ENCODE measurements around the gene EIF3A.

The EIF3A gene

DNA sequence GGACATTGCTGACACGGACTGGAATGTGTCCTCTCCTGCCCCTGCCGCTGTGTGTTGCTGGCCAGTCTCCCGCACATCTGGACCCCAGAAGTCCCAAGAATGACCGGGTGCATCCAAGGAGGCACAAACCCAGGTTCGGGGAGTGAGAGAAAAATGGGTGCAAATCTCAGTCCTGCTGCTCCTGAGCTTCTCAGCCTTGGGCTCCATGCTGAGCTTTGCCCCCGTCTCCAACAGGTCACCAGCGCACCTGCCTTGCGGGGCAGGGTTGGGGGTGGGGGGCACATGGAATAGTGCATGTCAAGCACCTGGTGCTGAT is 57.1 kb downstream of the EIF3A start:
- H3K9ac ChIP-seq (ENCODE audit: low read length) = no peak overlapping the region
- no peak overlapping the region for H3K4me3 ChIP-seq (ENCODE audit: low read depth in 1 of 2, low read length in 2 of 2)
- H3K9me3 ChIP-seq (ENCODE audit: low read length) = no peaks in the 10 kb centered on the region
- peaks cover 22% of the 10 kb centered on the region for H3K4me1 ChIP-seq (ENCODE audit: insufficient read depth, low read length)
- no peak overlapping the region for H3K27ac ChIP-seq (ENCODE audit: low read depth, low read length)
- no peaks in the 10 kb centered on the region for H3K36me3 ChIP-seq (ENCODE audit: insufficient read depth, low read length)
- H3K27me3 ChIP-seq (ENCODE audit: control insufficient read depth in 1 of 2, insufficient read depth in 2 of 2, low read length in 2 of 2) = no peaks in the 10 kb centered on the region

GRCh38 chr10:119022846-119023552 is 57.6 kb downstream of the EIF3A start:
- Histone ChIP-seq H3K4me3 (ENCODE audit: low read depth in 1 of 2, low read length in 2 of 2) (no peak overlapping the region), H3K4me1 (ENCODE audit: insufficient read depth, low read length) (peaks cover 22% of the 10 kb centered on the region), H3K27me3 (ENCODE audit: control insufficient read depth in 1 of 2, insufficient read depth in 2 of 2, low read length in 2 of 2) (no peaks in the 10 kb centered on the region), H3K36me3 (ENCODE audit: insufficient read depth, low read length) (no peaks in the 10 kb centered on the region), H3K9ac (ENCODE audit: low read length) (no peak overlapping the region), H3K9me3 (ENCODE audit: low read length) (no peaks in the 10 kb centered on the region), H3K27ac (ENCODE audit: low read depth, low read length) (no peak overlapping the region)

DNA sequence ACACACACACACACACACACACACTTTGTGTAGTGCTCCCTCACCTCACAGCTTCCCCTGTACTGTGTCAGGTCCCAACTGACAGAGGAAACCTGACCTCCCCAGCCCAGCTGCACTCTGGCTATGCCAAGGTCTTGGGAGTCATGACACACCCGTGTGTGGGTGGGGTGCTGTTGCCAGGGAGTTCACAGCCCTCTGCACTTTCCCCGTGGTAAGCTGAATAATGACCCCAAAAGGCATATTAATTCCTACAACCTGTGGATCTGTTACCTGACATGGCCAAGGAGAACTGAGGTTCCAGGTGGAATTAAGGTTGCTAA is 60.0 kb downstream of the EIF3A start:
- Histone ChIP-seq H3K4me1 (ENCODE audit: insufficient read depth, low read length) (peaks cover 7% of the 10 kb centered on the region), H3K9me3 (ENCODE audit: low read length) (no peaks in the 10 kb centered on the region), H3K27ac (ENCODE audit: low read depth, low read length) (no peak overlapping the region), H3K9ac (ENCODE audit: low read length) (no peak overlapping the region), H3K4me3 (ENCODE audit: low read depth in 1 of 2, low read length in 2 of 2) (no peak overlapping the region), H3K27me3 (ENCODE audit: control insufficient read depth in 1 of 2, insufficient read depth in 2 of 2, low read length in 2 of 2) (no peaks in the 10 kb centered on the region), H3K36me3 (ENCODE audit: insufficient read depth, low read length) (no peaks in the 10 kb centered on the region)

DNA sequence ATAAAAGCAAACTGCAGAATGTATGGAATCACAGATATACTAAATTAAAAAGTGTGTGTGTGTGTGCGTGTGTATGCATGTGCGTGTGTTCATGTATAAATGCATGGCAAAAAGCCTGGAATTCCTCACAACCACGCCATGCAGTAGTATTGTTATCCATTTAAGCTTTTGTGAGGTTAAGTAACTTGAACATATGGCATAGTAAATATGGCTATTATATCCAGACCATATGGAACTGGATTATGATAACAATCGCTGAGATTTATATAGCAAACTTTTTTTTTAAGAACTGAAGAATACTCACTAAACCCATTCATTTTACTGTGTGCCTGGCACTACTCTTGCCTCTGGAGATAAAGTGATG is 73.4 kb downstream of the EIF3A start:
- H3K9ac ChIP-seq (ENCODE audit: low read length) = no peak overlapping the region
- no peaks in the 10 kb centered on the region for H3K27me3 ChIP-seq (ENCODE audit: control insufficient read depth in 1 of 2, insufficient read depth in 2 of 2, low read length in 2 of 2)
- no peak overlapping the region for H3K4me3 ChIP-seq (ENCODE audit: low read depth in 1 of 2, low read length in 2 of 2)
- H3K9me3 ChIP-seq (ENCODE audit: low read length) = no peaks in the 10 kb centered on the region
- peaks cover 15% of the 10 kb centered on the region for H3K4me1 ChIP-seq (ENCODE audit: insufficient read depth, low read length)
- no peaks in the 10 kb centered on the region for H3K36me3 ChIP-seq (ENCODE audit: insufficient read depth, low read length)
- H3K27ac ChIP-seq (ENCODE audit: low read depth, low read length) = peak overlapping the region; percentile 14

DNA sequence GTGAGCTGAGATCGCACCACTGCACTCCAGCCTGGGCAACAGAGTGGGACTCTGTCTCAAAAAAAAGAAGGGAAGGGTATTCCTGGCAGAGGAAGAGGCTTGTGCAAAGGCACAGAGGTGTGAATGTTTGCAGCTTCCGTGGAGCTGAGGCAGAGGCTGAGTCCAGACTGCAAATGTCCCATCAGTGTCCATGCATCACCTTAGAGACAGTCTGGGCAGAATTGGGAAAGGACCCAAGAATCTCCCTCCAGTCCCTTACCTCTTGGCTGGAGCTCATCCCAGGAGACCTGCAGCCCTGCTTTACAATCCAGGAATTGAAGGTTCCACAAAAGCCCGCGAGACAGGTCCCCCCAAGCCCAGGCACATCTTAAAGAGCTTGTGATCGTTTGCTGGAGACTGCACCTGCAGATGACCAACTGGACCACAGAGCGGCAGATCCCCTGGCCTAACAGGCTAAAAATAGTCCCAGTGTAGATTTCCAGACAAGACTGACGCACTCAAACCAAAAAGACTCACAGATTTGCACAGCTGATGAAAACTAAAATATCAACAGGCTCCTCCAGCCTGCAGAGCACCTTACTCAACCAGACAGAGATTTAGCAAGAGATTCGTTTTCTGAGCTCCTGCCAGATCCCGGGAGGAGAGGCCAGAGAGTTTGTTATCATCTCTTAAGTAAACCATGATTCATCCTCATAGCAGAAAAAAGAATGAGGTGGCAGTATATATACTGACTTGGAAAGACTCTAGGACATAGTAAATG is 74.0 kb downstream of the EIF3A start:
- no peak overlapping the region for H3K4me3 ChIP-seq (ENCODE audit: low read depth in 1 of 2, low read length in 2 of 2)
- no peak overlapping the region for H3K9ac ChIP-seq (ENCODE audit: low read length)
- H3K9me3 ChIP-seq (ENCODE audit: low read length) = no peaks in the 10 kb centered on the region
- H3K27me3 ChIP-seq (ENCODE audit: control insufficient read depth in 1 of 2, insufficient read depth in 2 of 2, low read length in 2 of 2) = no peaks in the 10 kb centered on the region
- H3K4me1 ChIP-seq (ENCODE audit: insufficient read depth, low read length) = peaks cover 15% of the 10 kb centered on the region
- no peaks in the 10 kb centered on the region for H3K36me3 ChIP-seq (ENCODE audit: insufficient read depth, low read length)
- H3K27ac ChIP-seq (ENCODE audit: low read depth, low read length) = peak overlapping the region; percentile 27

- Histone ChIP-seq H3K9me3 (ENCODE audit: low read length) (no peaks in the 10 kb centered on the region), H3K36me3 (ENCODE audit: insufficient read depth, low read length) (no peaks in the 10 kb centered on the region), H3K9ac (ENCODE audit: low read length) (no peak overlapping the region), H3K27me3 (ENCODE audit: control insufficient read depth in 1 of 2, insufficient read depth in 2 of 2, low read length in 2 of 2) (no peaks in the 10 kb centered on the region), H3K27ac (ENCODE audit: low read depth, low read length) (no peak overlapping the region), H3K4me1 (ENCODE audit: insufficient read depth, low read length) (peaks cover 15% of the 10 kb centered on the region), H3K4me3 (ENCODE audit: low read depth in 1 of 2, low read length in 2 of 2) (no peak overlapping the region)
Measured at GRCh38 chr10:119005362-119006043, 75.1 kb downstream of the EIF3A start.

DNA sequence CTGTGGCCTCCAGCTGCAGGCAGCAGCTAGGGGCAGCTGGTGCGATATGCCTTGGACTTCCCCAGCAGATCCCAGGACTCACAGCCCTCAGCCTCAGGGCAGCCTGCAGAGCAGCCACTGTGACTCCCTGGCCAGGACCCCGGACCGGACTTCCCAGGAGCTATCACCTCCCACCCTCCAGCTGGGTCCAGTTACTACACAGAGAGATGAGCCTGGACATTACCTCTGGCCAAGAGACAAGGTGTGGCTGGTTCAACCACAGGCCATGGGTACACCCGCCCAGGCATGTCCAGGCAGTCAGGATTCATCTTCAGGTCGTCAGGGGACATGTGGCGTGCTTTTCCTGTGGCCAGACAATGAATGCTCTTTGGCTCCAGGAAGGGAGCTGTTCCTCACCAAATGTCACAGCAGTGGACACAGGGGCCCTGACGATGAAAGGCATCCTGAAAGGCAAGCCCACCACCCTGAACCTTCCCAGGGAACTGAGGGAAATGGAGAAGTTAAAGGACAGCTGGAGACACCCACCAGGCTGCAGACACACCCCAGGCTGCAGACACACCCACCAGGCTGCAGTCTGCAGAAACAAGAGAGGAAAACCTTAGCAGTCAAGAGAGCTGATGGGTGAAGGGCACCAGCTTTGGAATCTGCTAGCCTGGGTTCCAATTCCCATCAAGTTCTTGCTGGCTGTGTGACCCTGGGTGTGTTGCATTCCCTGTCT is 76.9 kb downstream of the EIF3A start:
- Histone ChIP-seq H3K4me1 (ENCODE audit: insufficient read depth, low read length) (peaks cover 15% of the 10 kb centered on the region), H3K9me3 (ENCODE audit: low read length) (no peaks in the 10 kb centered on the region), H3K27ac (ENCODE audit: low read depth, low read length) (no peak overlapping the region), H3K36me3 (ENCODE audit: insufficient read depth, low read length) (no peaks in the 10 kb centered on the region), H3K27me3 (ENCODE audit: control insufficient read depth in 1 of 2, insufficient read depth in 2 of 2, low read length in 2 of 2) (no peaks in the 10 kb centered on the region), H3K9ac (ENCODE audit: low read length) (no peak overlapping the region), H3K4me3 (ENCODE audit: low read depth in 1 of 2, low read length in 2 of 2) (no peak overlapping the region)

GRCh38 chr10:119001717-119002500 is 78.7 kb downstream of the EIF3A start:
- H3K4me3 ChIP-seq (ENCODE audit: low read depth in 1 of 2, low read length in 2 of 2) = no peak overlapping the region
- H3K27ac ChIP-seq (ENCODE audit: low read depth, low read length) = no peak overlapping the region
- H3K9ac ChIP-seq (ENCODE audit: low read length) = no peak overlapping the region
- no peaks in the 10 kb centered on the region for H3K9me3 ChIP-seq (ENCODE audit: low read length)
- H3K4me1 ChIP-seq (ENCODE audit: insufficient read depth, low read length) = peaks cover 10% of the 10 kb centered on the region
- H3K27me3 ChIP-seq (ENCODE audit: control insufficient read depth in 1 of 2, insufficient read depth in 2 of 2, low read length in 2 of 2) = no peaks in the 10 kb centered on the region
- no peaks in the 10 kb centered on the region for H3K36me3 ChIP-seq (ENCODE audit: insufficient read depth, low read length)

GRCh38 chr10:118998183-118998582 is 82.4 kb downstream of the EIF3A start:
- no peaks in the 10 kb centered on the region for H3K4me1 ChIP-seq (ENCODE audit: insufficient read depth, low read length)
- H3K9me3 ChIP-seq (ENCODE audit: low read length) = no peaks in the 10 kb centered on the region
- H3K9ac ChIP-seq (ENCODE audit: low read length) = no peak overlapping the region
- no peak overlapping the region for H3K4me3 ChIP-seq (ENCODE audit: low read depth in 1 of 2, low read length in 2 of 2)
- no peaks in the 10 kb centered on the region for H3K27me3 ChIP-seq (ENCODE audit: control insufficient read depth in 1 of 2, insufficient read depth in 2 of 2, low read length in 2 of 2)
- H3K36me3 ChIP-seq (ENCODE audit: insufficient read depth, low read length) = no peaks in the 10 kb centered on the region
- no peak overlapping the region for H3K27ac ChIP-seq (ENCODE audit: low read depth, low read length)

DNA sequence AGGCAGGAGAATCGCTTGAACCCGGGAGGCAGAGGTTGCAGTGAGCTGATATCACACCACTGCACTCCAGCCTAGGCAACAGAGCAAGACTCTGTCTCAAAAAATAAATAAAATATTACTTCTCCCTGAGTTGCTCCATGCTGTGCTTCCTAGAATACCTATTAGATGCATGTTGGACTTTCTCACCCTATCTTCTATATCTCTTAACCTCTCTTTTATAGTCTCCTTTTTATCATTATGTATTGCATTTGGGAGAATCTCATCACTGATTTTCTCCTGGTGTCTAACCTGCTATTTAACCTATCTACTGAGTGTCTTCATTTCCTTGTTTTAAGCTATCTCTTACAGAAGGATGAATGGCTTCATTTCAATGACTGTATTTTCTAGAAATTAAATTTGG is 83.2 kb downstream of the EIF3A start:
- no peak overlapping the region for H3K27ac ChIP-seq (ENCODE audit: low read depth, low read length)
- no peaks in the 10 kb centered on the region for H3K27me3 ChIP-seq (ENCODE audit: control insufficient read depth in 1 of 2, insufficient read depth in 2 of 2, low read length in 2 of 2)
- no peaks in the 10 kb centered on the region for H3K4me1 ChIP-seq (ENCODE audit: insufficient read depth, low read length)
- H3K4me3 ChIP-seq (ENCODE audit: low read depth in 1 of 2, low read length in 2 of 2) = no peak overlapping the region
- no peak overlapping the region for H3K9ac ChIP-seq (ENCODE audit: low read length)
- H3K9me3 ChIP-seq (ENCODE audit: low read length) = no peaks in the 10 kb centered on the region
- no peaks in the 10 kb centered on the region for H3K36me3 ChIP-seq (ENCODE audit: insufficient read depth, low read length)

DNA sequence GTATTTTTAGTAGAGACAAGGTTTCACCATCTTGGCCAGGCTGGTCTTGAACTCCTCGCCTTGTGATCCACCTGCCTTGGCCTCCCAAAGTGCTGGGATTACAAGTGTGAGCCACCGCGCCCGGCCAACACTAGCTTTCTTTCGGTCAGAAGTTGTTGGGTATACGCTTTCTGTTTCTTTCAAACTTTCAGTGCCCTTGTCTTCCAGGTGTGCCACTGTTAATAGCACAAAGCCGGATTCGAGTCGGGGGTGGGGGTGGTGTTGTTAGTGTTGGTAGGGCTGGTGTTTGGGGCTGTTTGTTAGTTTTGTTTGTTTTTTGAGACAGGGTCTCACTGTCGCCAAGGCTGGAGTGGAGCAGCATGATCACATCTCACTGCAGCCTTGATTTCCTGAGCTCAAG is 84.9 kb downstream of the EIF3A start:
- H3K4me3 ChIP-seq (ENCODE audit: low read depth in 1 of 2, low read length in 2 of 2) = no peak overlapping the region
- no peaks in the 10 kb centered on the region for H3K4me1 ChIP-seq (ENCODE audit: insufficient read depth, low read length)
- H3K27me3 ChIP-seq (ENCODE audit: control insufficient read depth in 1 of 2, insufficient read depth in 2 of 2, low read length in 2 of 2) = no peaks in the 10 kb centered on the region
- no peaks in the 10 kb centered on the region for H3K36me3 ChIP-seq (ENCODE audit: insufficient read depth, low read length)
- H3K27ac ChIP-seq (ENCODE audit: low read depth, low read length) = no peak overlapping the region
- H3K9ac ChIP-seq (ENCODE audit: low read length) = no peak overlapping the region
- no peaks in the 10 kb centered on the region for H3K9me3 ChIP-seq (ENCODE audit: low read length)
